Lower leg skin (tissue), 4 donors: ENCODE data around the gene SLC41A2. TPM values are rescaled to one million over a fixed set of nuclear protein-coding genes. Genes with fewer than 3 reads are reported as not detected.
A peak's percentile ranks its signal among the peaks of the same experiment; 100 is the strongest.

Experiments
- DNase-seq, 2 donors: peaks; one replicate each; pipeline ENCODE4 v3.0.0-alpha.2; 2019; ENCODE audit warnings: low spot score in 2 of 2
- H3K4me3 ChIP-seq: fragments of 200-600 bp; sonication (generic); 2 replicates; pipeline ENCODE4 v1.5.1; 2017; ENCODE audit warnings: mild to moderate bottlenecking, low read depth; ENCODE audit not compliant: poor library complexity, severe bottlenecking
- POLR2A ChIP-seq, 2 donors: fragments of 450-650 bp; IDR thresholded peaks; one replicate each; pipeline ENCODE4 v1.6.1; 2016 to 2017; ENCODE audit warnings: antibody characterized with exemption in 2 of 2, mild to moderate bottlenecking in 1 of 2, moderate library complexity in 1 of 2
- WGBS, 2 donors: methylation state at CpG; one replicate each; pipeline ENCODE4 v1.1.5; 2018; 5-methylcytosine and 5-hydroxymethylcytosine counted together
- intact Hi-C: fragments of 100-400 bp; cut with DNase I; formaldehyde crosslinking; loops from one replicate; pipeline ENCODE4 v1.15.0; 2023; ENCODE audit warnings: low total_unique reads
- total RNA-seq, 4 donors: library from RNA; depleted of rRNA; stranded (reverse); fragments of >200 nt; gene quantifications; one replicate each; pipeline ENCODE4 v1.1.0, GENCODE V29; 2016
- TF ChIP-seq, protein P1 (sequence below), 3 donors: fragments of 450-650 bp; IDR thresholded peaks; one replicate each; pipeline ENCODE4 v1.5.1; 2016; ENCODE audit warnings: antibody characterized with exemption in 3 of 3, mild to moderate bottlenecking in 3 of 3, moderate library complexity in 2 of 3

Gene SLC41A2
- total RNA-seq, 4 donors from 2014 or later = 1.8 to 6.7 (median 4.5) TPM

DNA sequence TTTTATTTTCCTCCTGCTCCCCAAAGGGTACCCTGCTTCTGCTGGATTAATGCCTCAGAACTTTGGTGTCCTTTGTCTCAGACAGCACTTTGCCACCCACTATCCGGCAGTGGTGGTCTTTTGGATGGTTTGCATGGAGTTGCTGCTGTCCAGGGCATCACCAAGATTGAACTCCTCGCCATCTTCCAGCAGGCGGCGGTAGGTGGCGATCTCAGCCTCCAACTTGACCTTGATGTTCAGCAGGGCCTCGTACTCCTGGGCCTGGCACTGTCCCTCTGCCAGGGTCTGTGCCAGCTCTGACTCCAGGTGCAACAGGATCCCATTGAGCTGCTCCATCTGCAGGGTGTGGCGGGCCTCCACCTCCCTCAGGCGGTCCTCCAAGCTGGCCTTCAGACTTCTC, 18.6 kb upstream of the SLC41A2 start:
- DNase-seq = no peak
- intact Hi-C loops = no loop called here
- WGBS, 2 donors = 79 to 90% methylated on average over 8 of the region's 8 CpGs
- TF ChIP-seq, protein P1, sequence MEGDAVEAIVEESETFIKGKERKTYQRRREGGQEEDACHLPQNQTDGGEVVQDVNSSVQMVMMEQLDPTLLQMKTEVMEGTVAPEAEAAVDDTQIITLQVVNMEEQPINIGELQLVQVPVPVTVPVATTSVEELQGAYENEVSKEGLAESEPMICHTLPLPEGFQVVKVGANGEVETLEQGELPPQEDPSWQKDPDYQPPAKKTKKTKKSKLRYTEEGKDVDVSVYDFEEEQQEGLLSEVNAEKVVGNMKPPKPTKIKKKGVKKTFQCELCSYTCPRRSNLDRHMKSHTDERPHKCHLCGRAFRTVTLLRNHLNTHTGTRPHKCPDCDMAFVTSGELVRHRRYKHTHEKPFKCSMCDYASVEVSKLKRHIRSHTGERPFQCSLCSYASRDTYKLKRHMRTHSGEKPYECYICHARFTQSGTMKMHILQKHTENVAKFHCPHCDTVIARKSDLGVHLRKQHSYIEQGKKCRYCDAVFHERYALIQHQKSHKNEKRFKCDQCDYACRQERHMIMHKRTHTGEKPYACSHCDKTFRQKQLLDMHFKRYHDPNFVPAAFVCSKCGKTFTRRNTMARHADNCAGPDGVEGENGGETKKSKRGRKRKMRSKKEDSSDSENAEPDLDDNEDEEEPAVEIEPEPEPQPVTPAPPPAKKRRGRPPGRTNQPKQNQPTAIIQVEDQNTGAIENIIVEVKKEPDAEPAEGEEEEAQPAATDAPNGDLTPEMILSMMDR (IDR thresholded peaks at IDR 0.05) = no peak
- no peak for TF ChIP-seq POLR2A (IDR thresholded peaks at IDR 0.05)
- H3K4me3 ChIP-seq = no peak overlapping the region

DNA sequence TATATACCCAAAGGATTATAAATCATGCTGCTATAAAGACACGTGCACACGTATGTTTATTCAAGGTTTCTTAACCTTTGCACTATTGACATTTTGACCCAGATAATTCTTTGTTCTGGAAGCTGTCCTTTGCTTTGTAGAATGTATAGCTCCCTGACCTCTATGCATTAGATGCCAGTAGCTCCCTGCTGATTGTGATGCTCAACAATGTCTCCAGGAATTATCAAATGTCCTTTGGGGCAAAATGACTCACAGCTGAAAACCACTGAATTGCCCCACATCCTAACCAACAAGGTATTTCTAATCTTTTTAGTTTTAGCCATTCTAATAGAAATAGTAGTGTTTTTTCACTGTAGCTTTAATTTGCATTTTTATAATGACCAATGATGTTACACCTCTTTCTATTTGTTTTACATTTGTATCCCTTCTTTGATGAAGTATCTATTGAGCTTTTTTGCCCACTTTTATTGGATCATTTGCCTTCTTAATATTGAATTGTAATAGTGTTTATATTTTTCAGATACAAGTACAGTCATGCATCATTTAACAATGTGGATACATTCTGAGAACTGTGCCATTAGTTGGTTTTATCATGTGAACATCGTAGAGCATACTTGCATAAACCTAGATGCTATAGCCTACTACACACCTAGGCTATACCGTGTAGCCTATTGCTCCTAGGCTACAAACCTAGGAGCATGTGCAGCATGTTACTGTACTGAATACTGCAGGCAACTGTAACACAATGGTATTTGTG, 17.7 kb upstream of the SLC41A2 start:
- DNase-seq = no peak
- WGBS, 2 donors = 48 to 58% methylated on average over 4 of the region's 4 CpGs
- TF ChIP-seq, protein P1 (IDR thresholded peaks at IDR 0.05) = no peak
- TF ChIP-seq POLR2A (IDR thresholded peaks at IDR 0.05) = no peak
- intact Hi-C loops = no loop called here
- H3K4me3 ChIP-seq = no peak overlapping the region

DNA sequence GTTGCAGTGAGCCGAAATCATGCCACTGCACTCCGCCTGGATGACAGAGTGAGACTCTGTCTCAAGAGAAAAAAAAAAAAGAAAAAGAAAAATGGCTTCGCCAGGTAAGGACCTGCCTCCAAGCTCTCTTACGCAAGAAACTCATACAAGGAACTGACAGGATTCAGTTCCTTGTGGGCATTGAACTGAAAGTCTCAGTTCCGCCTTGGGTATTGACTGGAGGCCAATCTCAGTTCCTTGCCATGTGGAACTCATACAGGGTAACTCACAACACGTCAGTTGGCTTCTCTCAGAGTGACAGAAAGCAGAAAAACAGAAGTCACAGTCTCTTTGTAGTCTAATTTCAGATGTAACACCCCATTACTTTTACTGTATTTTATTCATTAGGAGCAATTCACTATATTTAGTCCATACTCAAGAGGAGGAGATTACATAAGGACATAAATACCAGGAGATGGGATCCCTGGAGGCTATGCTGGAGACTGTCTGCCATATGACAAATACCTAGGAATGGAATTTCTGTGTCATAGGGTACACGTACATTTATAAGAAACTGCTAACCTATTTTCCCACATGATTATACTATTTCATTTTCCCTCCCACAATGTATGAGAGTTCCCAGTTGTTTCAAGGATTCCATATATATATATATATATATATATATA, 16.7 kb upstream of the SLC41A2 start:
- WGBS, 2 donors = 39 to 43% methylated on average over 7 of the region's 7 CpGs
- no peak for TF ChIP-seq POLR2A (IDR thresholded peaks at IDR 0.05)
- TF ChIP-seq, protein P1 (IDR thresholded peaks at IDR 0.05) = no peak
- H3K4me3 ChIP-seq = no peak overlapping the region
- DNase-seq = peak in 1 of 2 donors; percentile 29
- intact Hi-C loops = no loop called here

DNA sequence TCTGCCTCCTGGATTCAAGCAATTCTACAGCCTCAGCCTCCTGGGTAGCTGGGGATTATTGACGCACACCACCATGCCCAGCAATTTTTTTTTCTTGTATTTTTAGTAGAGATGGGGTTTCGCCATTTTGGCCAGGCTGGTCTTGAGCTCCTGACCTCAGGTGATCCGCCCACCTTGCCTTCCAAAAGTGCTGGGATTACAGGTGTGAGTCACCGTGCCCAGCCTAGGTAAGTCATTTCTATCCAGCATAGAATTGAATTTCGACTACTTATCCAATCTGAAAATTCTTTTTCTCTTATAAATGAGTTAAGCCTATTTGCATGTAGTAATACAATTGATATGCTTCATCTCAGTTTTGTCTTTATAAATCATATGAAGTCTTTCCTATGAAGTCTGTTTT, 15.2 kb upstream of the SLC41A2 start:
- TF ChIP-seq, protein P1 (IDR thresholded peaks at IDR 0.05) = no peak
- TF ChIP-seq POLR2A (IDR thresholded peaks at IDR 0.05) = no peak
- 86 to 92% methylated on average over 5 of the region's 5 CpGs for WGBS, 2 donors
- no peak overlapping the region for H3K4me3 ChIP-seq
- no peak for DNase-seq
- intact Hi-C loops = no loop called here

DNA sequence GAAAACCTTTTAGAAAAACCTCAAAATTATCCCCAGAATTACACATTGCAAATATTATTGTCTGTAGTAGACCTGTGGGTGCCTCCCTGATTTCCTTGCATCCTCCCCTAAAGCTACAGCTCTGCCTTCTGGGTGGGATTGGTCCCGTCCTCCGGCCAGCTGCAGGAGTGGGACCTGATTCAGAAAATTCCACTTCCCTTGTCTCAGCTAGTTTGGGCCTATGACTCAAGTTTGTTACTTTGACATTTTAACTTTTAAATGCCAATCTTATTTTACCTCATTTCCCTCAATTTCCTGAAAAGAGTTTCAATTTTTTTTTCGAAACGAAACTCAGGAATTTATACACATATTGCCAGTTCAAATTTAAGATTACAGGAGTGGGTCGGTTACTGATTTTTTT, 13.2 kb upstream of the SLC41A2 start:
- WGBS, 2 donors = 58 to 67% methylated on average over 5 of the region's 5 CpGs
- intact Hi-C loops = no loop called here

More for the DNA sequence above, 13.2 kb upstream of the SLC41A2 start:
- no peak for TF ChIP-seq POLR2A (IDR thresholded peaks at IDR 0.05)
- TF ChIP-seq, protein P1 (IDR thresholded peaks at IDR 0.05) = no peak
- no peak for DNase-seq
- H3K4me3 ChIP-seq = no peak overlapping the region
